Astrocyte (in vitro differentiated cells and primary cell): ENCODE data around the gene KCND2.

Experiments
- EZH2 ChIP-seq: IDR thresholded peaks from 2 replicates; pipeline ENCODE4 v1.6.1; 2012; ENCODE audit warnings: mild to moderate bottlenecking, low read length, inconsistent platforms; ENCODE audit not compliant: insufficient read depth
- TF ChIP-seq, protein P1 (sequence below): IDR thresholded peaks from 2 replicates; pipeline ENCODE4 v1.5.1; 2011; ENCODE audit warnings: low read depth, mild to moderate bottlenecking, inconsistent platforms, low read length, moderate library complexity; ENCODE audit not compliant: insufficient read depth

DNA sequence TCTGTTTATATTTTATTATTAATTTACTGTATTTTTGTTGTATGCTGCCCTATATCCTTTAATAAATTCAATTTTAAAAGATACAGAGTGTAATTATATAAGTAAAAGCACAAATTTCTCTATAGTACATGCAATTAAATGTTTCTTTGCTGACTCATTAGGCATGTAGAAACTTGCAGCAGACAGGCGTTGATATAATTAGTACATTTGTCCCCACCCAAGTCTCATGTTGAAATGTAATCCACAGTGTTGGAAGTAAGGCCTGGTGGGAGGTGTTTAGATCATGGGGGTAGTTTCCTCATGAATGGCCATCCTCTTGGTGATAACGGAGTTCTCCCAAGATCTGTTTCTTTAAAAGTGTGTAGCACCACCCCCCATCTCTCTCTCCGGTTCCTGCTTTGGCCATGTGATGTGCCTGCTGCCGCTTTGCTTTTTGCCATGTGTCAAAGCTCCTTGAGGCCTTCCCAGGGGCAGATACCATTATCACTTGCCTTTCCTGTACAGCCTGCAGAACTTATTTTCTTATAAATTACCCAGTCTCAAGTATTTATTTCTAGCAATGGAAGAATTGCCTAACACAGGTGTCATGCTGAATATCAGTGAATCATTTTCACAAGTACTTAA, 521.2 kb downstream of the KCND2 start:
- TF ChIP-seq, protein P1, sequence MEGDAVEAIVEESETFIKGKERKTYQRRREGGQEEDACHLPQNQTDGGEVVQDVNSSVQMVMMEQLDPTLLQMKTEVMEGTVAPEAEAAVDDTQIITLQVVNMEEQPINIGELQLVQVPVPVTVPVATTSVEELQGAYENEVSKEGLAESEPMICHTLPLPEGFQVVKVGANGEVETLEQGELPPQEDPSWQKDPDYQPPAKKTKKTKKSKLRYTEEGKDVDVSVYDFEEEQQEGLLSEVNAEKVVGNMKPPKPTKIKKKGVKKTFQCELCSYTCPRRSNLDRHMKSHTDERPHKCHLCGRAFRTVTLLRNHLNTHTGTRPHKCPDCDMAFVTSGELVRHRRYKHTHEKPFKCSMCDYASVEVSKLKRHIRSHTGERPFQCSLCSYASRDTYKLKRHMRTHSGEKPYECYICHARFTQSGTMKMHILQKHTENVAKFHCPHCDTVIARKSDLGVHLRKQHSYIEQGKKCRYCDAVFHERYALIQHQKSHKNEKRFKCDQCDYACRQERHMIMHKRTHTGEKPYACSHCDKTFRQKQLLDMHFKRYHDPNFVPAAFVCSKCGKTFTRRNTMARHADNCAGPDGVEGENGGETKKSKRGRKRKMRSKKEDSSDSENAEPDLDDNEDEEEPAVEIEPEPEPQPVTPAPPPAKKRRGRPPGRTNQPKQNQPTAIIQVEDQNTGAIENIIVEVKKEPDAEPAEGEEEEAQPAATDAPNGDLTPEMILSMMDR: no peak
- no peak for TF ChIP-seq EZH2
